ENCODE measurements around the gene PARN. TPM values are rescaled to one million over a fixed set of nuclear protein-coding genes. Genes with fewer than 3 reads are reported as not detected.

PARN gene
- total RNA-seq, 1 experiment from 2014 or later, result 42.5 TPM

- Histone ChIP-seq H3K9me3 (ENCODE audit: control insufficient read depth in 1 of 2, insufficient read depth in 1 of 2, low read depth in 1 of 2, low read length in 2 of 2) (no peaks in the 10 kb centered on the region), H3K27me3 (ENCODE audit: insufficient read depth, low read length) (no peaks in the 10 kb centered on the region), H2AFZ (ENCODE audit: low read depth, low read length, poor library complexity, severe bottlenecking) (no peak overlapping the region), H3K4me1 (ENCODE audit: control insufficient read depth in 1 of 2, insufficient read depth in 2 of 2, low read length in 2 of 2) (no peaks in the 10 kb centered on the region), H3K9me2 (ENCODE audit: insufficient read depth) (no peaks in the 10 kb centered on the region), H3K36me3 (ENCODE audit: control insufficient read depth in 1 of 2, insufficient read depth in 2 of 2, low read length in 2 of 2) (peaks cover 27 to 37% of the 10 kb centered on the region in 2 experiments), H3K4me2 (ENCODE audit: low read length) (no peak overlapping the region), H3K4me3 (replicated peaks in 1 of 2; ENCODE audit: low read depth in 1 of 2, low read length in 2 of 2) (no peak overlapping the region), H3K79me2 (ENCODE audit: insufficient read depth, low read length) (peaks cover 96% of the 10 kb centered on the region), H3K27ac (ENCODE audit: low read depth, low read length) (no peak overlapping the region), H4K20me1 (ENCODE audit: insufficient read depth) (peaks cover 8% of the 10 kb centered on the region; the same call in 1 of the 2 replicates), H3K9ac (ENCODE audit: low read length) (no peak overlapping the region)
- ChIA-PET CTCF (no interaction called here), POLR2A (no interaction called here), RAD21 (ENCODE audit: low non-redundant PET in 1 of 2, low total read pairs in 2 of 2, uncharacterized antibody in 2 of 2, unreplicated experiment in 2 of 2) (no interaction called here)
- DNase-seq (ENCODE audit: low read depth, low spot score) (no peak), ATAC-seq (no peak)
- TF ChIP-seq POLR2AphosphoS5 (IDR thresholded peaks at IDR 0.05; ENCODE audit: low read depth, low read length), result no peak
- no TSS peak for BruUV-seq (replicated peaks)
- intact Hi-C loops (cut with micrococcal nuclease), result no loop called here
These were observed 11.1 kb upstream of the PARN start for GRCh38 chr16:14641206-14641605.

- Histone ChIP-seq H3K9ac (ENCODE audit: low read length) (no peak overlapping the region), H3K36me3 (ENCODE audit: control insufficient read depth in 1 of 2, insufficient read depth in 2 of 2, low read length in 2 of 2) (peaks cover 20 to 37% of the 10 kb centered on the region in 2 experiments), H3K9me3 (ENCODE audit: control insufficient read depth in 1 of 2, insufficient read depth in 1 of 2, low read depth in 1 of 2, low read length in 2 of 2) (no peaks in the 10 kb centered on the region), H3K9me2 (ENCODE audit: insufficient read depth) (no peaks in the 10 kb centered on the region), H3K4me2 (ENCODE audit: low read length) (no peak overlapping the region), H2AFZ (ENCODE audit: low read depth, low read length, poor library complexity, severe bottlenecking) (no peak overlapping the region), H4K20me1 (ENCODE audit: insufficient read depth) (peaks cover 8% of the 10 kb centered on the region; the same call in 1 of the 2 replicates), H3K4me1 (ENCODE audit: control insufficient read depth in 1 of 2, insufficient read depth in 2 of 2, low read length in 2 of 2) (no peaks in the 10 kb centered on the region), H3K27ac (ENCODE audit: low read depth, low read length) (no peak overlapping the region), H3K79me2 (ENCODE audit: insufficient read depth, low read length) (peaks cover 96% of the 10 kb centered on the region), H3K4me3 (replicated peaks in 1 of 2; ENCODE audit: low read depth in 1 of 2, low read length in 2 of 2) (no peak overlapping the region), H3K27me3 (ENCODE audit: insufficient read depth, low read length) (no peaks in the 10 kb centered on the region)
- BruUV-seq (replicated peaks), result no TSS peak
- CTCF ChIA-PET, result no interaction called here
- intact Hi-C loops (cut with micrococcal nuclease), result no loop called here
- TF ChIP-seq CBX3 (IDR thresholded peaks at IDR 0.05; ENCODE audit: low read depth) (no peak), ZNF274 (IDR thresholded peaks at IDR 0.05; ENCODE audit: low read depth, low read length) (no peak), ZFX (IDR thresholded peaks at IDR 0.05) (no peak), POLR2A (IDR thresholded peaks at IDR 0.05; ENCODE audit: borderline replicate concordance, extremely low read depth, insufficient read depth, insufficient read length) (no peak), RAD21 (IDR thresholded peaks at IDR 0.05; ENCODE audit: low read depth) (no peak), ELF1 (IDR thresholded peaks at IDR 0.05; ENCODE audit: borderline replicate concordance, low read depth) (no peak), CTCF (IDR thresholded peaks at IDR 0.05 in 2 of 3, conservative IDR thresholded peaks at IDR 0.05 in 1 of 3; ENCODE audit: borderline replicate concordance in 1 of 3, insufficient read depth in 1 of 3, low read depth in 2 of 3, low read length in 2 of 3) (no peak), JUND (IDR thresholded peaks at IDR 0.05) (no peak), MAX (IDR thresholded peaks at IDR 0.05) (no peak), EZH2 (IDR thresholded peaks at IDR 0.05) (no peak), EZH2phosphoT487 (IDR thresholded peaks at IDR 0.05; ENCODE audit: borderline replicate concordance) (no peak), TCF7L2 (IDR thresholded peaks at IDR 0.05; ENCODE audit: borderline replicate concordance, extremely low read depth, insufficient read depth, insufficient read length) (no peak), SRF (IDR thresholded peaks at IDR 0.05; ENCODE audit: low read depth) (no peak)
- TF ChIP-seq, protein P1, sequence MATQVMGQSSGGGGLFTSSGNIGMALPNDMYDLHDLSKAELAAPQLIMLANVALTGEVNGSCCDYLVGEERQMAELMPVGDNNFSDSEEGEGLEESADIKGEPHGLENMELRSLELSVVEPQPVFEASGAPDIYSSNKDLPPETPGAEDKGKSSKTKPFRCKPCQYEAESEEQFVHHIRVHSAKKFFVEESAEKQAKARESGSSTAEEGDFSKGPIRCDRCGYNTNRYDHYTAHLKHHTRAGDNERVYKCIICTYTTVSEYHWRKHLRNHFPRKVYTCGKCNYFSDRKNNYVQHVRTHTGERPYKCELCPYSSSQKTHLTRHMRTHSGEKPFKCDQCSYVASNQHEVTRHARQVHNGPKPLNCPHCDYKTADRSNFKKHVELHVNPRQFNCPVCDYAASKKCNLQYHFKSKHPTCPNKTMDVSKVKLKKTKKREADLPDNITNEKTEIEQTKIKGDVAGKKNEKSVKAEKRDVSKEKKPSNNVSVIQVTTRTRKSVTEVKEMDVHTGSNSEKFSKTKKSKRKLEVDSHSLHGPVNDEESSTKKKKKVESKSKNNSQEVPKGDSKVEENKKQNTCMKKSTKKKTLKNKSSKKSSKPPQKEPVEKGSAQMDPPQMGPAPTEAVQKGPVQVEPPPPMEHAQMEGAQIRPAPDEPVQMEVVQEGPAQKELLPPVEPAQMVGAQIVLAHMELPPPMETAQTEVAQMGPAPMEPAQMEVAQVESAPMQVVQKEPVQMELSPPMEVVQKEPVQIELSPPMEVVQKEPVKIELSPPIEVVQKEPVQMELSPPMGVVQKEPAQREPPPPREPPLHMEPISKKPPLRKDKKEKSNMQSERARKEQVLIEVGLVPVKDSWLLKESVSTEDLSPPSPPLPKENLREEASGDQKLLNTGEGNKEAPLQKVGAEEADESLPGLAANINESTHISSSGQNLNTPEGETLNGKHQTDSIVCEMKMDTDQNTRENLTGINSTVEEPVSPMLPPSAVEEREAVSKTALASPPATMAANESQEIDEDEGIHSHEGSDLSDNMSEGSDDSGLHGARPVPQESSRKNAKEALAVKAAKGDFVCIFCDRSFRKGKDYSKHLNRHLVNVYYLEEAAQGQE (IDR thresholded peaks at IDR 0.05; ENCODE audit: low read depth), result no peak
- ATAC-seq (no peak), DNase-seq (ENCODE audit: low read depth, low spot score) (no peak)
- POLR2A ChIA-PET, result no interaction called here
- RAD21 ChIA-PET (ENCODE audit: low non-redundant PET in 1 of 2, low total read pairs in 2 of 2, uncharacterized antibody in 2 of 2, unreplicated experiment in 2 of 2), result no interaction called here
These were observed 10.5 kb upstream of the PARN start for GRCh38 chr16:14640538-14640937.
